Effector memory CD8-positive, alpha-beta T cell (primary cell): ENCODE data around the gene FGFR4.

Experiments used
- ATAC-seq: fragments of 150-1000 bp; cut with Tn5 transposase; replicated peaks from 2 replicates; pipeline ENCODE4 v1.10.0; 2021; ENCODE audit warnings: mild to moderate bottlenecking, moderate library complexity
- DNase-seq, 3 experiments: peaks; one replicate each; pipeline ENCODE4 v3.0.0; 2021
- H3K27ac Mint-ChIP-seq, 2 donors: one replicate each; pipeline ENCODE4 v1.8.0; 2022; ENCODE audit warnings: mild to moderate bottlenecking in 2 of 2, mixed read lengths in 2 of 2, moderate library complexity in 2 of 2
- H3K27me3 Mint-ChIP-seq, 2 donors: one replicate each; pipeline ENCODE4 v1.8.0; 2022; ENCODE audit warnings: mixed read lengths in 2 of 2
- H3K36me3 Mint-ChIP-seq: one replicate; pipeline ENCODE4 v1.8.0; 2022; ENCODE audit warnings: mild to moderate bottlenecking, moderate library complexity, mixed read lengths; ENCODE audit not compliant: insufficient read depth
- H3K4me1 Mint-ChIP-seq, 2 donors: one replicate each; pipeline ENCODE4 v1.8.0; 2022; ENCODE audit warnings: low read depth in 2 of 2, mixed read lengths in 2 of 2
- H3K4me3 Mint-ChIP-seq, 2 donors: one replicate each; pipeline ENCODE4 v1.8.0; 2022; ENCODE audit warnings: mild to moderate bottlenecking in 2 of 2, mixed read lengths in 2 of 2, moderate library complexity in 2 of 2
- H3K9me3 Mint-ChIP-seq, 2 donors: one replicate each; pipeline ENCODE4 v1.8.0; 2022; ENCODE audit warnings: mixed read lengths in 2 of 2

FGFR4 gene

DNA sequence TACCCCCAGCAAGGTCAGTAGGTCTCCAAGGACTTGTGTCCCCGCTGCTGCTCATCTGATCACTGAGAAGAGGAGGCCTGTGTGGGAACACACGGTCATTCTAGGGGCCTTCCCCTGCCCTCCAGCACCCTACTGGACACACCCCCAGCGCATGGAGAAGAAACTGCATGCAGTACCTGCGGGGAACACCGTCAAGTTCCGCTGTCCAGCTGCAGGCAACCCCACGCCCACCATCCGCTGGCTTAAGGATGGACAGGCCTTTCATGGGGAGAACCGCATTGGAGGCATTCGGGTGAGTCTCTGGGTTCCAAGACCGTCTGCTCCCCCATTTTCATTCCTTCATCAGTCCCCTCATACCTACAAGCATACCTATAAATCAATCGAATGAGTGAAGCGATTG lies 4.1 kb downstream of the FGFR4 start:
- peaks cover 6 to 19% of the 10 kb centered on the region in 2 donors for H3K27me3 Mint-ChIP-seq
- H3K36me3 Mint-ChIP-seq = peaks cover 3% of the 10 kb centered on the region
- ATAC-seq (no peak), DNase-seq (no peak)
- no peak overlapping the region for H3K4me3 Mint-ChIP-seq
- H3K4me1 Mint-ChIP-seq = peaks cover 7 to 10% of the 10 kb centered on the region in 2 donors
- H3K27ac Mint-ChIP-seq = no peak overlapping the region
- no peaks in the 10 kb centered on the region for H3K9me3 Mint-ChIP-seq

GRCh38 chr5:177091232-177091631 lies 4.5 kb downstream of the FGFR4 start:
- Mint-ChIP-seq H3K27ac (peak overlapping the region in 1 of 2 donors; percentile 2), H3K9me3 (no peaks in the 10 kb centered on the region), H3K4me3 (no peak overlapping the region), H3K4me1 (peaks cover 3 to 7% of the 10 kb centered on the region in 2 donors), H3K36me3 (peaks cover 3% of the 10 kb centered on the region), H3K27me3 (peaks cover 6 to 19% of the 10 kb centered on the region in 2 donors)
- DNase-seq = no peak
- no peak for ATAC-seq

DNA sequence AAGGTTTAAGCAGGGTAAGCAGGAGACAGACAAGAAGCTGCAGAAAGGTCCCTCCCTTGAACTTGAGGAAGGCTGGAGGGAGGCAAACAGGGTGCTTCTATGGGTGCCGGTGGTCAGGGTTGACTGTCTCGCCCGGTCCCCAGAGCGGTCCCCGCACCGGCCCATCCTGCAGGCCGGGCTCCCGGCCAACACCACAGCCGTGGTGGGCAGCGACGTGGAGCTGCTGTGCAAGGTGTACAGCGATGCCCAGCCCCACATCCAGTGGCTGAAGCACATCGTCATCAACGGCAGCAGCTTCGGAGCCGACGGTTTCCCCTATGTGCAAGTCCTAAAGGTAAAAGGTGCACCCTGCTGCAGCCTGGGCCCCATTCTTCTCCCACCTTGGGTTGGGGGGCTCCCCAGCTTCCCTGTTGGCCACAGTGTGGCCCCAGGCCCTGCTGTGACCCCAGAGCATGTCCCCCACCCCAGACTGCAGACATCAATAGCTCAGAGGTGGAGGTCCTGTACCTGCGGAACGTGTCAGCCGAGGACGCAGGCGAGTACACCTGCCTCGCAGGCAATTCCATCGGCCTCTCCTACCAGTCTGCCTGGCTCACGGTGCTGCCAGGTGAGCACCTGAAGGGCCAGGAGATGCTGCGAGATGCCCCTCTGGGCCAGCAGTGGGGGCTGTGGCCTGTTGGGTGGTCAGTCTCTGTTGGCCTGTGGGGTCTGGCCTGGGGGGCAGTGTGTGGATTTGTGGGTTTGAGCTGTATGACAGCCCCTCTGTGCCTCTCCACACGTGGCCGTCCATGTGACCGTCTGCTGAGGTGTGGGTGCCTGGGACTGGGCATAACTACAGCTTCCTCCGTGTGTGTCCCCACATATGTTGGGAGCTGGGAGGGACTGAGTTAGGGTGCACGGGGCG lies 5.7 kb downstream of the FGFR4 start:
- ATAC-seq (no peak), DNase-seq (no peak)
- Mint-ChIP-seq H3K9me3 (no peaks in the 10 kb centered on the region), H3K36me3 (peaks cover 5% of the 10 kb centered on the region), H3K4me1 (peaks cover 0 to 4% of the 10 kb centered on the region in 2 donors), H3K27ac (no peak overlapping the region), H3K4me3 (no peak overlapping the region), H3K27me3 (peaks cover 5 to 16% of the 10 kb centered on the region in 2 donors)

DNA sequence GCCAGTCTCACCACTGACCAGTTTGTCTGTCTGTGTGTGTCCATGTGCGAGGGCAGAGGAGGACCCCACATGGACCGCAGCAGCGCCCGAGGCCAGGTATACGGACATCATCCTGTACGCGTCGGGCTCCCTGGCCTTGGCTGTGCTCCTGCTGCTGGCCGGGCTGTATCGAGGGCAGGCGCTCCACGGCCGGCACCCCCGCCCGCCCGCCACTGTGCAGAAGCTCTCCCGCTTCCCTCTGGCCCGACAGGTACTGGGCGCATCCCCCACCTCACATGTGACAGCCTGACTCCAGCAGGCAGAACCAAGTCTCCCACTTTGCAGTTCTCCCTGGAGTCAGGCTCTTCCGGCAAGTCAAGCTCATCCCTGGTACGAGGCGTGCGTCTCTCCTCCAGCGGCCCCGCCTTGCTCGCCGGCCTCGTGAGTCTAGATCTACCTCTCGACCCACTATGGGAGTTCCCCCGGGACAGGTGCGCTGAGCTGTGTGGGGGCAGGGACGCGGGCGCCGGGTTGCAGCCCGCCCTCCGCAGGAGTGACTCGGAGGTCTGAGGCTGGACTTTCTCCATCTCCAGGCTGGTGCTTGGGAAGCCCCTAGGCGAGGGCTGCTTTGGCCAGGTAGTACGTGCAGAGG lies 6.5 kb downstream of the FGFR4 start:
- DNase-seq (no peak), ATAC-seq (no peak)
- Mint-ChIP-seq H3K4me1 (no peaks in the 10 kb centered on the region), H3K27ac (no peak overlapping the region), H3K9me3 (no peaks in the 10 kb centered on the region), H3K4me3 (no peak overlapping the region), H3K27me3 (peaks cover 0 to 9% of the 10 kb centered on the region in 2 donors), H3K36me3 (peaks cover 6% of the 10 kb centered on the region)

DNA sequence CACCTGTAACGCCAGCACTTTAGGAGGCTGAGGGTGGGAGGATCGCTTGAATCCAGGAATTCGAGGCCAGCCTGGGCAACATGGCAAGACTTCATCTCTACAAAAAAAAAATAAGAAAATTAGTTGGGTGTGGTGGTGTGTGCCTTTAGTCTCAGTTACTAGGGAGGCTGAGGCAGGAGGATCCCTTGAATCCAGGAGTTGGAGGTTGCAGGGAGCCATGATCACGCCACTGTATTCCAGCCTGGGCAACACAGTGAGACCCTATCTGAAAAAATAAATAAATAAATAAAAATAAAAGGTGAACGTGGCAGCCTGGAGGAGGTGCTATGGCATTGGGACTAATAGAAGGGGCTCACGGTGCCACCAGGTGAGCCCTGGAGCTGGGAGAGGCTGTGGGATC lies 7.1 kb downstream of the FGFR4 start:
- H3K27ac Mint-ChIP-seq = no peak overlapping the region
- peaks cover 0 to 13% of the 10 kb centered on the region in 2 donors for H3K27me3 Mint-ChIP-seq
- H3K4me1 Mint-ChIP-seq = no peaks in the 10 kb centered on the region
- ATAC-seq (no peak), DNase-seq (no peak)
- H3K9me3 Mint-ChIP-seq = no peaks in the 10 kb centered on the region
- H3K36me3 Mint-ChIP-seq = peaks cover 6% of the 10 kb centered on the region
- H3K4me3 Mint-ChIP-seq = no peak overlapping the region

GRCh38 chr5:177094224-177095087 lies 7.7 kb downstream of the FGFR4 start:
- no peak for ATAC-seq
- no peaks in the 10 kb centered on the region for H3K4me1 Mint-ChIP-seq
- no peaks in the 10 kb centered on the region for H3K9me3 Mint-ChIP-seq
- H3K36me3 Mint-ChIP-seq = peaks cover 7% of the 10 kb centered on the region
- DNase-seq = no peak
- H3K27ac Mint-ChIP-seq = no peak overlapping the region
- no peak overlapping the region for H3K4me3 Mint-ChIP-seq
- peaks cover under 1 to 16% of the 10 kb centered on the region in 2 donors for H3K27me3 Mint-ChIP-seq

GRCh38 chr5:177095088-177095669 lies 8.5 kb downstream of the FGFR4 start:
- H3K27me3 Mint-ChIP-seq = peaks cover 7 to 18% of the 10 kb centered on the region in 2 donors
- no peak for DNase-seq
- H3K9me3 Mint-ChIP-seq = no peaks in the 10 kb centered on the region
- no peak overlapping the region for H3K27ac Mint-ChIP-seq
- H3K36me3 Mint-ChIP-seq = peaks cover 9% of the 10 kb centered on the region
- H3K4me1 Mint-ChIP-seq = no peaks in the 10 kb centered on the region
- ATAC-seq = no peak
- no peak overlapping the region for H3K4me3 Mint-ChIP-seq

DNA sequence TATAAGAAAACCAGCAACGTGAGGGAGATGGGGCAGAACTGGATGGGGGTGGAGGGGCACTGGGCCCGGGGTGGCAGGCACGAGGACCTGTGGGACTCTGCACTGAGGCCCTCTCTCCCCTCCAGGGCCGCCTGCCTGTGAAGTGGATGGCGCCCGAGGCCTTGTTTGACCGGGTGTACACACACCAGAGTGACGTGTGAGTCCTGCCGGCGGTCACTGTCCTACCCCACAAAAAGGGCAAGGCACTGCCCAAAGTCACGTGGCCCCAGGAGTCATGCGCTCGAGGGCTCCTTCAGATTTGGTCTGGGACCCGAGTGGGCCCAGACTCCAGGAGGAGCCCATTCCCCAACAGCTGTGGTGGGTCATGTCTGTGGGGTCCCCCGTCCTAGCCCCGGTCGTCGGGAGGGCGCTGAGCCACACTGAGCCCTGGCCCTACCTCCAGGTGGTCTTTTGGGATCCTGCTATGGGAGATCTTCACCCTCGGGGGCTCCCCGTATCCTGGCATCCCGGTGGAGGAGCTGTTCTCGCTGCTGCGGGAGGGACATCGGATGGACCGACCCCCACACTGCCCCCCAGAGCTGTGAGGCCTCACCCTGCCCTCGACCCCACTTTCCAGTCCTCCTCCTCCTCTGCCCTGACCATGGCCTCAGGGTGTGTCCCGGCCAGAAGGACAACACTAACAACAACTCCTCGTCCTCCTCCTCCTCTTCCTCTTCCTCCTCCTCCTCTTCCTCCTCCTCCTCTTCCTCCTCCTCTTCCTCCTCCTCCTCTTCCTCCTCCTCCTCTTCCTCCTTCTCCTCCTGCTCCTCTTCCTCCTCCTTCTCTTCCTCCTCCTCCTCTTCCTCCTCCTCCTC lies 9.7 kb downstream of the FGFR4 start:
- ATAC-seq (no peak), DNase-seq (no peak)
- Mint-ChIP-seq H3K27me3 (peaks cover 7 to 28% of the 10 kb centered on the region in 2 donors), H3K4me1 (no peaks in the 10 kb centered on the region), H3K36me3 (peaks cover 9% of the 10 kb centered on the region), H3K4me3 (no peak overlapping the region), H3K9me3 (no peaks in the 10 kb centered on the region), H3K27ac (no peak overlapping the region)

DNA sequence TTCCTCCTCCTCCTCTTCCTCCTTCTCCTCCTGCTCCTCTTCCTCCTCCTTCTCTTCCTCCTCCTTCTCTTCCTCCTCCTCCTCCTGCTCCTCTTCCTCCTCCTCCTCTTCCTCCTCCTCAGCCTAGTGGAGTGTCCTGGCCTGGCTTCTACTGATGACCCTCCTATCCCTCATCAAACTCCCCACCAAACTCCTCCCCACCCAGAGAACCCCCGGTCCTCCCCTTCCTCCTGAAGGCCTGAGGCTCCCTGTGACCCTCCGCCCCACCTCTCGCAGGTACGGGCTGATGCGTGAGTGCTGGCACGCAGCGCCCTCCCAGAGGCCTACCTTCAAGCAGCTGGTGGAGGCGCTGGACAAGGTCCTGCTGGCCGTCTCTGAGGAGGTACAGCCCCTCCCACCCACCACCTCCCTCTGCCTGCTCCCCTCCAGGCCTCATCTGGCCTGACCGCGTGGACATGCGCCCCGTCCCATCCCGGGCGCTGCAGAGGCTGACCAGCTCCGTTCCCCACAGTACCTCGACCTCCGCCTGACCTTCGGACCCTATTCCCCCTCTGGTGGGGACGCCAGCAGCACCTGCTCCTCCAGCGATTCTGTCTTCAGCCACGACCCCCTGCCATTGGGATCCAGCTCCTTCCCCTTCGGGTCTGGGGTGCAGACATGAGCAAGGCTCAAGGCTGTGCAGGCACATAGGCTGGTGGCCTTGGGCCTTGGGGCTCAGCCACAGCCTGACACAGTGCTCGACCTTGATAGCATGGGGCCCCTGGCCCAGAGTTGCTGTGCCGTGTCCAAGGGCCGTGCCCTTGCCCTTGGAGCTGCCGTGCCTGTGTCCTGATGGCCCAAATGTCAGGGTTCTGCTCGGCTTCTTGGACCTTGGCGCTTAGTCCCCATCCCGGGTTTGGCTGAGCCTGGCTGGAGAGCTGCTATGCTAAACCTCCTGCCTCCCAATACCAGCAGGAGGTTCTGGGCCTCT lies 10.6 kb downstream of the FGFR4 start:
- no peaks in the 10 kb centered on the region for H3K9me3 Mint-ChIP-seq
- H3K27me3 Mint-ChIP-seq = peaks cover 7 to 21% of the 10 kb centered on the region in 2 donors
- no peaks in the 10 kb centered on the region for H3K4me1 Mint-ChIP-seq
- ATAC-seq (no peak), DNase-seq (no peak)
- peak overlapping the region in 1 of 2 donors; percentile 61 for H3K27ac Mint-ChIP-seq
- H3K36me3 Mint-ChIP-seq = peaks cover 9% of the 10 kb centered on the region
- H3K4me3 Mint-ChIP-seq = no peak overlapping the region

DNA sequence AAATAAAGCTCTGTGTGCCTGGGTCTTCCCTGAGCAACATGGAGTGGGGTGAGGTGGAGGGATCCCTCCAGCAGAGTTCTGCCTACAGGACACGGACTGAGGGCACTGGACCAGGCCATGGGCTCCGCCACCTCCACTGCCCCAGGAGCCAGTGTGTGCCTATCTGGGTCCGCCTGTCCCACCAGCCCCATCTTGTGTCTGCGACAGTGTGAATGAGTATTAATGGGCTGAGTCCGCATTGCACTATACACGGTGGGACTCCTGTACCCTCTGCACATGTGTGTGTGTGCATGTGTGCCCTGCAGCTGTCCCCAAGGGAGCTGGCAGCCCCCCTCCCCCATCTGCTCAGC lies 11.4 kb downstream of the FGFR4 start:
- Mint-ChIP-seq H3K27ac (no peak overlapping the region), H3K27me3 (peaks cover 7 to 22% of the 10 kb centered on the region in 2 donors), H3K9me3 (no peaks in the 10 kb centered on the region), H3K4me3 (no peak overlapping the region), H3K4me1 (no peaks in the 10 kb centered on the region), H3K36me3 (peaks cover 9% of the 10 kb centered on the region)
- DNase-seq (no peak), ATAC-seq (no peak)

DNA sequence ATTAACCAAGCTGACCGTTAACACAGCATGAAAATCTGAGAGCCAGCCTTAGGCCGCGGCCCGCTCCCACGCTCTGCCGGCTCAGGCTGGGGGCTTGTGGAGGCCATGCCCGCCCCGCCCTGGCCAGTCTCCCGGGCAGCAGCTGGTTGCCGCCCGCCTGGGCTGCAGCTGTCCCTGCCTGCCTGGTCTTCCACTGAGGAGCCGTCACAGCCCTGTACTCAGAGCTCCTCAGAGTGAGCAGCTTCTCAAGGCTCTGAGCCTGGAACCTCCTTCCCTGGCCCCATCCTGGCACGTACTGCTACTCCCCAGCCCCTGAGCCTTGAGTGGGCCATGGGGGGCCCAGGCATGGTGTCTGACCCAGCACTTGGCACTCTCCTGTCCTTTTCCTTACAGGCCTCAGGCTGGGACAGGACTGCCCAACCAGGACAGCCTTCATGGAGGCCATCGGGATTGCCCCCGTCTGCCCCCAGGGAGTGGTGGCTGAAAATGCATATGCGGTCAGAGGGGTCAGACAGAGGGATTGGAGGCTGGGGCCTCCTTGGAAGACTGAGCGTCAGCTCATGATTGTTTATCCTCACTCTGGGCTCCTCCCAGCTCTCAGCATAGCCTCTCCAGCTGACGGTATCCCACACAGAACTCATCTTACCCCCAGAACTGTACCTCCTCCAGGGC lies 11.9 kb downstream of the FGFR4 start:
- peaks cover 7 to 28% of the 10 kb centered on the region in 2 donors for H3K27me3 Mint-ChIP-seq
- ATAC-seq (no peak), DNase-seq (no peak)
- no peaks in the 10 kb centered on the region for H3K4me1 Mint-ChIP-seq
- H3K9me3 Mint-ChIP-seq = no peaks in the 10 kb centered on the region
- no peak overlapping the region for H3K27ac Mint-ChIP-seq
- no peak overlapping the region for H3K4me3 Mint-ChIP-seq
- peaks cover 9% of the 10 kb centered on the region for H3K36me3 Mint-ChIP-seq
